H9 (cell line): ENCODE results near the gene SOX8. TPM values are rescaled to one million over a fixed set of nuclear protein-coding genes. Genes with fewer than 3 reads are reported as not detected.

Experiments used
- DNase-seq: peaks from one replicate; pipeline ENCODE4 v3.0.0-alpha.2; 2017
- H2AFZ ChIP-seq: one replicate; pipeline ENCODE4 v1.6.1; 2013; ENCODE audit warnings: mild to moderate bottlenecking, low read length, control low read depth, moderate library complexity
- H2AK5ac ChIP-seq: 2 replicates; pipeline ENCODE4 v1.6.1; 2013; ENCODE audit warnings: low read length, control low read depth, mixed read lengths; ENCODE audit not compliant: insufficient read length
- H2BK120ac ChIP-seq: one replicate; pipeline ENCODE4 v1.6.1; 2013; ENCODE audit warnings: low read depth, mild to moderate bottlenecking, low read length, control low read depth, inconsistent platforms; ENCODE audit not compliant: poor library complexity, severe bottlenecking
- H2BK12ac ChIP-seq: 2 replicates; pipeline ENCODE4 v1.6.1; 2013; ENCODE audit warnings: low read length, control low read depth, mixed read lengths, low read depth; ENCODE audit not compliant: insufficient read length
- H2BK15ac ChIP-seq: 2 replicates; pipeline ENCODE4 v1.6.1; 2013; ENCODE audit warnings: low read depth, low read length, control low read depth
- H2BK20ac ChIP-seq: one replicate; pipeline ENCODE4 v1.6.1; 2013; ENCODE audit warnings: low read depth, mild to moderate bottlenecking, low read length, control low read depth, inconsistent platforms; ENCODE audit not compliant: poor library complexity, severe bottlenecking
- H2BK5ac ChIP-seq: 2 replicates; pipeline ENCODE4 v1.6.1; 2013; ENCODE audit warnings: low read length, control low read depth, mixed read lengths; ENCODE audit not compliant: insufficient read length
- H3K14ac ChIP-seq: 2 replicates; pipeline ENCODE4 v1.6.1; 2013; ENCODE audit warnings: low read length, control low read depth; ENCODE audit not compliant: insufficient read depth
- H3K18ac ChIP-seq: 2 replicates; pipeline ENCODE4 v1.6.1; 2013; ENCODE audit warnings: low read depth, mild to moderate bottlenecking, mixed read lengths, low read length, control low read depth; ENCODE audit not compliant: insufficient read length
- H3K23ac ChIP-seq: 2 replicates; pipeline ENCODE4 v1.6.1; 2013; ENCODE audit warnings: low read length, control low read depth, mixed read lengths, low read depth; ENCODE audit not compliant: insufficient read length
- H3K23me2 ChIP-seq: 2 replicates; pipeline ENCODE4 v1.6.1; 2013; ENCODE audit warnings: low read depth, mild to moderate bottlenecking, mixed read lengths, low read length, control low read depth; ENCODE audit not compliant: insufficient read length, poor library complexity, severe bottlenecking
- H3K27ac ChIP-seq: 2 replicates; pipeline ENCODE4 v1.5.1; 2013; ENCODE audit warnings: low read length, control low read depth, mixed read lengths, low read depth; ENCODE audit not compliant: insufficient read length
- H3K27me3 ChIP-seq: 2 replicates; pipeline ENCODE4 v1.6.1; 2013; ENCODE audit warnings: low read length, control low read depth, inconsistent platforms; ENCODE audit not compliant: insufficient read depth
- H3K4ac ChIP-seq: 2 replicates; pipeline ENCODE4 v1.6.1; 2013; ENCODE audit warnings: low read depth, mild to moderate bottlenecking, control low read depth, inconsistent platforms, low read length, moderate library complexity
- H3K4me1 ChIP-seq: 2 replicates; pipeline ENCODE4 v1.6.1; 2013; ENCODE audit warnings: low read length, control low read depth, inconsistent platforms; ENCODE audit not compliant: insufficient read depth
- H3K4me2 ChIP-seq: 2 replicates; pipeline ENCODE4 v1.6.1; 2013; ENCODE audit warnings: low read length, control low read depth, mixed read lengths; ENCODE audit not compliant: insufficient read length, insufficient read depth
- H3K56ac ChIP-seq: 2 replicates; pipeline ENCODE4 v1.6.1; 2013; ENCODE audit warnings: low read depth, mild to moderate bottlenecking, mixed read lengths, low read length, control low read depth; ENCODE audit not compliant: insufficient read length
- H3K79me1 ChIP-seq: 2 replicates; pipeline ENCODE4 v1.6.1; 2013; ENCODE audit warnings: low read depth, mild to moderate bottlenecking, moderate library complexity, low read length, control low read depth, inconsistent platforms; ENCODE audit not compliant: insufficient read depth, poor library complexity, severe bottlenecking
- H3K79me2 ChIP-seq: 2 replicates; pipeline ENCODE4 v1.6.1; 2013; ENCODE audit warnings: low read length, control low read depth, inconsistent platforms; ENCODE audit not compliant: insufficient read depth
- H3K9ac ChIP-seq: 2 replicates; pipeline ENCODE4 v1.6.1; 2013; ENCODE audit warnings: low read length, control low read depth, mixed read lengths; ENCODE audit not compliant: insufficient read length; ENCODE audit errors: extremely low read depth
- H3K9me3 ChIP-seq: one replicate; pipeline ENCODE4 v1.6.1; 2013; ENCODE audit warnings: low read depth, low read length, inconsistent platforms; ENCODE audit not compliant: control insufficient read depth
- H3T11ph ChIP-seq: one replicate; pipeline ENCODE4 v1.6.1; 2013; ENCODE audit warnings: mild to moderate bottlenecking, low read length, control low read depth, inconsistent platforms
- H4K20me1 ChIP-seq: one replicate; pipeline ENCODE4 v1.6.1; 2013; ENCODE audit not compliant: control insufficient read depth, insufficient read length, insufficient read depth
- H4K5ac ChIP-seq: 2 replicates; pipeline ENCODE4 v1.6.1; 2013; ENCODE audit warnings: low read depth, mild to moderate bottlenecking, mixed read lengths, low read length, control low read depth; ENCODE audit not compliant: insufficient read length
- H4K8ac ChIP-seq: replicated peaks from 2 replicates; pipeline ENCODE4 v1.6.1; 2013; ENCODE audit warnings: low read length, control low read depth, mixed read lengths, low read depth; ENCODE audit not compliant: insufficient read length
- H4K91ac ChIP-seq: 2 replicates; pipeline ENCODE4 v1.6.1; 2013; ENCODE audit warnings: low read depth, mild to moderate bottlenecking, moderate library complexity, mixed read lengths, low read length, control low read depth; ENCODE audit not compliant: insufficient read length
- H3K27ac Mint-ChIP-seq, 3 experiments: 2 replicates in 2 of 3; 3 replicates in 1 of 3; pipeline ENCODE4 v1.8.0; 2020 to 2021; ENCODE audit warnings: mixed read lengths in 3 of 3, mild to moderate bottlenecking in 1 of 3, moderate library complexity in 1 of 3
- H3K27me3 Mint-ChIP-seq: 2 replicates; pipeline ENCODE4 v1.8.0; 2021; ENCODE audit warnings: low read depth, mild to moderate bottlenecking, moderate library complexity, mixed read lengths
- H3K36me3 Mint-ChIP-seq, 3 experiments: 2 replicates in 2 of 3; 3 replicates in 1 of 3; pipeline ENCODE4 v1.8.0; 2020 to 2021; ENCODE audit warnings: low read depth in 3 of 3, mixed read lengths in 3 of 3; ENCODE audit not compliant: insufficient read depth in 1 of 3
- H3K4me1 Mint-ChIP-seq, 2 experiments: 2 replicates each; pipeline ENCODE4 v1.8.0; 2020; ENCODE audit warnings: mixed read lengths in 2 of 2
- H3K4me3 Mint-ChIP-seq, 2 experiments: 2 replicates in 1 of 2; 3 replicates in 1 of 2; pipeline ENCODE4 v1.8.0; 2020 to 2021; ENCODE audit warnings: mild to moderate bottlenecking in 2 of 2, mixed read lengths in 2 of 2, moderate library complexity in 1 of 2
- H3K9me3 Mint-ChIP-seq, 2 experiments: 2 replicates in 1 of 2; 3 replicates in 1 of 2; pipeline ENCODE4 v1.8.0; 2020; ENCODE audit warnings: mild to moderate bottlenecking in 2 of 2, mixed read lengths in 2 of 2, moderate library complexity in 1 of 2
- CTCF ChIP-seq: fragments of 200-600 bp; sonication (generic); conservative IDR thresholded peaks from 3 replicates; pipeline ENCODE4 v1.8.0; 2021; ENCODE audit warnings: antibody characterized with exemption, mild to moderate bottlenecking
- WGBS: extraction: QIAGEN DNeasy Blood & Tissue Kit; methylation state at CpG from one replicate; pipeline ENCODE4 v1.1.7; 2013; ENCODE audit warnings: missing lambda C conversion rate, low lambda C conversion rate, mixed read lengths; ENCODE audit not compliant: insufficient read length; ENCODE audit errors: extremely low coverage; 5-methylcytosine and 5-hydroxymethylcytosine counted together
- total RNA-seq: library from RNA; stranded (reverse); gene quantifications from 2 replicates; pipeline ENCODE4 v1.2.1, GENCODE V29; 2021

SOX8 gene
- total RNA-seq, 1 experiment from 2014 or later: 8.9 TPM

GRCh38 chr16:959232-960040 lies 22.1 kb upstream of the SOX8 start:
- no peak overlapping the region for H4K91ac ChIP-seq
- no peak overlapping the region for H3K23ac ChIP-seq
- no peak overlapping the region for H3K4ac ChIP-seq
- H3K79me2 ChIP-seq: no peaks in the 10 kb centered on the region
- DNase-seq: no peak
- no peaks in the 10 kb centered on the region for H3K79me1 ChIP-seq
- no peak overlapping the region for H2BK5ac ChIP-seq
- no peaks in the 10 kb centered on the region for H3K23me2 ChIP-seq
- no peak overlapping the region for H2AFZ ChIP-seq
- WGBS: no CpG with 5 or more reads among the region's 24 CpGs
- no peak overlapping the region for H2BK15ac ChIP-seq
- no peaks in the 10 kb centered on the region for H3K9me3 ChIP-seq
- Mint-ChIP-seq H3K27ac (no peak overlapping the region; a peak in 1 of 7 replicates), H3K4me3 (no peak overlapping the region), H3K36me3 (no peaks in the 10 kb centered on the region), H3K9me3 (no peaks in the 10 kb centered on the region), H3K27me3 (peaks cover 6% of the 10 kb centered on the region), H3K4me1 (no peaks in the 10 kb centered on the region)
- no peak overlapping the region for H4K8ac ChIP-seq
- no peak overlapping the region for H4K5ac ChIP-seq
- no peak overlapping the region for H3K27ac ChIP-seq
- H3K4me1 ChIP-seq: no peaks in the 10 kb centered on the region
- H2AK5ac ChIP-seq: no peak overlapping the region
- no peak overlapping the region for H2BK20ac ChIP-seq
- no peaks in the 10 kb centered on the region for H4K20me1 ChIP-seq
- H3T11ph ChIP-seq: no peak overlapping the region
- H3K18ac ChIP-seq: no peak overlapping the region
- no peak overlapping the region for H2BK12ac ChIP-seq
- H3K14ac ChIP-seq: no peak overlapping the region; the same call in 1 of the 2 replicates
- H3K27me3 ChIP-seq: no peaks in the 10 kb centered on the region
- H3K4me2 ChIP-seq: no peak overlapping the region
- TF ChIP-seq CTCF: no peak
- H2BK120ac ChIP-seq: no peak overlapping the region
- no peak overlapping the region for H3K56ac ChIP-seq
- no peak overlapping the region for H3K9ac ChIP-seq
